Right lobe of liver (tissue), 6 donors: Measurements from ENCODE around the gene VAC14. TPM values are rescaled to one million over a fixed set of nuclear protein-coding genes. Genes with fewer than 3 reads are reported as not detected.
A peak's percentile ranks its signal among the peaks of the same experiment; 100 is the strongest.

ENCODE experiments used
- ATAC-seq, 4 donors: fragments of 200-7000 bp; cut with Tn5 transposase; one replicate each; pipeline ENCODE4 v1.9.1; 2020; ENCODE audit warnings: mild to moderate bottlenecking in 4 of 4, moderate library complexity in 4 of 4
- DNase-seq, 3 donors: peaks; one replicate each; pipeline ENCODE4 v3.0.0-alpha.2; 2020
- H3K27ac ChIP-seq, 3 donors: fragments of 200-600 bp; one replicate each; pipeline ENCODE4 v1.8.0; 2022
- H3K27me3 ChIP-seq, 2 donors: fragments of 200-600 bp; one replicate each; pipeline ENCODE4 v1.8.0; 2022
- H3K36me3 ChIP-seq, 4 donors: fragments of 200-600 bp; sonication (generic) in 1 of 4; one replicate each; pipeline versions ENCODE4 v1.5.1 to v1.8.0; 2017 to 2022; ENCODE audit warnings: control low read depth in 1 of 4
- H3K4me1 ChIP-seq, 4 donors: fragments of 200-600 bp; sonication (generic) in 1 of 4; one replicate each; pipeline versions ENCODE4 v1.5.1 to v1.8.0; 2017 to 2022; ENCODE audit warnings: control low read depth in 1 of 4
- H3K4me3 ChIP-seq, 3 donors: fragments of 200-600 bp; one replicate each; pipeline ENCODE4 v1.8.0; 2022
- H3K9me3 ChIP-seq, 4 donors: fragments of 200-600 bp; sonication (generic) in 1 of 4; one replicate each; pipeline versions ENCODE4 v1.5.1 to v1.8.0; 2017 to 2022; ENCODE audit warnings: control low read depth in 1 of 4
- POLR2A ChIP-seq: fragments of 450-650 bp; IDR thresholded peaks from one replicate; pipeline ENCODE4 v1.6.1; 2017; ENCODE audit warnings: antibody characterized with exemption, mild to moderate bottlenecking
- WGBS: methylation state at CpG from one replicate; pipeline ENCODE4 v1.1.6; 2018; ENCODE audit warnings: low coverage, low lambda C conversion rate; ENCODE audit not compliant: insufficient coverage; ENCODE audit errors: missing lambda C conversion rate; 5-methylcytosine and 5-hydroxymethylcytosine counted together
- intact Hi-C, 2 donors: fragments of 100-400 bp; cut with DNase I; formaldehyde crosslinking; loops; one replicate each; pipeline versions ENCODE4 v1.11.2 to v1.14.1; 2022
- total RNA-seq, 6 experiments: library from RNA; depleted of rRNA in 2 of 6; stranded (reverse); fragments of >200 nt in 2 of 6; fragmentation: NEBNext Ultra II Directional in 3 of 6; extraction: Animal tissue kit (Norgen Biotek cat#: 25700) in 3 of 6; gene quantifications; one replicate each; pipeline versions ENCODE4 v1.1.0 to v1.2.4, GENCODE V29; 2016 to 2023
- TF ChIP-seq, protein P1 (sequence below), 4 donors: fragments of 200-600 bp in 3 of 4; fragments of 450-650 bp in 1 of 4; IDR thresholded peaks; one replicate each; pipeline versions ENCODE4 v1.5.1 to v1.8.0; 2016 to 2022; ENCODE audit warnings: antibody characterized with exemption in 4 of 4, mild to moderate bottlenecking in 2 of 4
- donor health status: DM: no; HTN: yes; CAD: no.
- donor health status: DM: no; HTN: no; CAD: no.
- donor health status: DM: no; HTN: no; CAD: no.
- donor health status: DM: no; HTN: yes; CAD: no.
- donor health status: DM: no; HTN: yes; CAD: no.

The VAC14 gene
- total RNA-seq, 6 experiments from 2014 or later, result 14.3 to 40.2 (median 23.4) TPM

DNA sequence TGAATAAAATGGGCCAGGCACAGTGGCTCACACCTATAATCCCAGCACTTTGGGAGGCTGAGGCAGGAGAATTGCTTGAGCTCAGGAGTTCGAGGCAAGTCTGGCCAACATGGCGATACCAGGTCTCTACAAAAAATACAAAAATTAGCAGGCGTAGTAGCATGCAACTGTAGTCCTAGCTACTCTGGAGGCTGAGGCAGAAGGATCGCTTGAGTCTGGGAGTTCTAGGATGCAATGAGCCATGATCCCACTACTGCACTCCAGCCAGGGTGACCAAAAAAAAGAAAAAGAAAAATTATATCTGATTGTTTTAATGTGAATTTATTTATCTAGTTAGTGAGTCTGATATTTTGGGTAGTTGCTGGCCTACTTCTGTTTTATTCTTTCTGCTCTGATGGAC, 147.6 kb downstream of the VAC14 start:
- TF ChIP-seq, protein P1, sequence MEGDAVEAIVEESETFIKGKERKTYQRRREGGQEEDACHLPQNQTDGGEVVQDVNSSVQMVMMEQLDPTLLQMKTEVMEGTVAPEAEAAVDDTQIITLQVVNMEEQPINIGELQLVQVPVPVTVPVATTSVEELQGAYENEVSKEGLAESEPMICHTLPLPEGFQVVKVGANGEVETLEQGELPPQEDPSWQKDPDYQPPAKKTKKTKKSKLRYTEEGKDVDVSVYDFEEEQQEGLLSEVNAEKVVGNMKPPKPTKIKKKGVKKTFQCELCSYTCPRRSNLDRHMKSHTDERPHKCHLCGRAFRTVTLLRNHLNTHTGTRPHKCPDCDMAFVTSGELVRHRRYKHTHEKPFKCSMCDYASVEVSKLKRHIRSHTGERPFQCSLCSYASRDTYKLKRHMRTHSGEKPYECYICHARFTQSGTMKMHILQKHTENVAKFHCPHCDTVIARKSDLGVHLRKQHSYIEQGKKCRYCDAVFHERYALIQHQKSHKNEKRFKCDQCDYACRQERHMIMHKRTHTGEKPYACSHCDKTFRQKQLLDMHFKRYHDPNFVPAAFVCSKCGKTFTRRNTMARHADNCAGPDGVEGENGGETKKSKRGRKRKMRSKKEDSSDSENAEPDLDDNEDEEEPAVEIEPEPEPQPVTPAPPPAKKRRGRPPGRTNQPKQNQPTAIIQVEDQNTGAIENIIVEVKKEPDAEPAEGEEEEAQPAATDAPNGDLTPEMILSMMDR (IDR thresholded peaks at IDR 0.05), result no peak
- TF ChIP-seq POLR2A, result no peak
- no peaks in the 10 kb centered on the region for H3K27me3 ChIP-seq
- ATAC-seq, result no peak
- H3K36me3 ChIP-seq, result no peaks in the 10 kb centered on the region
- H3K4me3 ChIP-seq, result no peak overlapping the region
- H3K9me3 ChIP-seq, result no peaks in the 10 kb centered on the region
- intact Hi-C loops, result loop anchor here in 1 of 2 donors (5.0 kb wide), 1 partner anchor 126 kb away; no protein-coding TSS in a partner anchor
- WGBS, result 54% methylated on average over 2 of the region's 4 CpGs
- no peak overlapping the region for H3K27ac ChIP-seq
- DNase-seq, result no peak
- peaks cover 0 to 4% (median under 1%) of the 10 kb centered on the region in 4 donors for H3K4me1 ChIP-seq

DNA sequence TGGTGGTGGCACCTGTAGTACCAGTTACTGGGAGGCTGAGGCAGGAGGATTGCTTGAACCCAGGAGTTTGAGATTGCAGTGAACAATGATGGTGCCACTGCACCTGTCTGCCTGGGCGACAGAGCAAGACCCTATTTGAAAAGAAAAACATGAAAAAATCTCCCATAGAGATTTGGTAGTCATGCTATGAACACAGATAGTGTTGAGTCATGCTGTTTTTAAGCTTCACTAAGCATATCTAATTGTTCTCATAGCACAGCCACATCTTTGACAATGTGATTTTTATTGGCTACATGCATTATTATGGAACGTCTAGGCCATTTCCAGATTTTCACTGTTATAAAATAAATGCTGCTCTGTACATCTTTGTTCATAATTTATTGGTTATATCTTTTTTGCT, 148.6 kb downstream of the VAC14 start:
- DNase-seq, result peak in 1 of 3 donors; percentile 6
- H3K9me3 ChIP-seq, result no peaks in the 10 kb centered on the region
- intact Hi-C loops, result loop anchor here in 1 of 2 donors (5.0 kb wide), 1 partner anchor 125 kb away; no protein-coding TSS in a partner anchor
- no peak for TF ChIP-seq POLR2A
- TF ChIP-seq, protein P1 (IDR thresholded peaks at IDR 0.05), result no peak
- WGBS, result 67% methylated on average over 2 of the region's 2 CpGs
- H3K4me1 ChIP-seq, result peaks cover 0 to 4% (median under 1%) of the 10 kb centered on the region in 4 donors
- H3K36me3 ChIP-seq, result no peaks in the 10 kb centered on the region
- no peak overlapping the region for H3K4me3 ChIP-seq
- H3K27me3 ChIP-seq, result no peaks in the 10 kb centered on the region
- H3K27ac ChIP-seq, result no peak overlapping the region
- no peak for ATAC-seq

DNA sequence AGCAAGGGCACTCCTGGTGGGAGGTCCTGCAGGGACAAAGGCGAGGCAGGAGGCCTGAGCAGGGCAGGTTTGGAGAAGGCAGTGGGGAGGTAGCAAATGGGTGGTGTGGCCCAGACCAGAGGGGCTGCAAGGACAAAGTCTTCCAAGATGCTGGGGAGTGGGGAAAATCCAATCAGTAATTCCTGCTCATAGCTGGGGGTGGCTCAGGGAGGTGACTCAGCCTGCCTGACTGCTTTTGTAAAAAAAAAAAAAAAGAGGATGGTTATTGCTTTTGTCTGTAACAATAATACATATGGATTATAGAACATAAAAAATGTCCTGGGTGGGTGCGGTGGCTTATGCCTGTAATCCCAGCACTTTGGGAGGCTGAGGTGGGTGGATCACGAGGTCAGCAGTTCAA, 149.4 kb downstream of the VAC14 start:
- Histone ChIP-seq H3K4me3 (no peak overlapping the region), H3K27ac (no peak overlapping the region), H3K4me1 (peaks cover 0 to 4% (median under 1%) of the 10 kb centered on the region in 4 donors), H3K36me3 (no peaks in the 10 kb centered on the region), H3K9me3 (no peaks in the 10 kb centered on the region), H3K27me3 (no peaks in the 10 kb centered on the region)
- TF ChIP-seq POLR2A, result no peak
- TF ChIP-seq, protein P1 (IDR thresholded peaks at IDR 0.05), result no peak
- ATAC-seq (no peak), DNase-seq (peak in 1 of 3 donors; percentile 23)
- intact Hi-C loops, result loop anchor here in 1 of 2 donors (5.0 kb wide), 1 partner anchor 124 kb away; no protein-coding TSS in a partner anchor
- 69% methylated on average over 3 of the region's 3 CpGs for WGBS

DNA sequence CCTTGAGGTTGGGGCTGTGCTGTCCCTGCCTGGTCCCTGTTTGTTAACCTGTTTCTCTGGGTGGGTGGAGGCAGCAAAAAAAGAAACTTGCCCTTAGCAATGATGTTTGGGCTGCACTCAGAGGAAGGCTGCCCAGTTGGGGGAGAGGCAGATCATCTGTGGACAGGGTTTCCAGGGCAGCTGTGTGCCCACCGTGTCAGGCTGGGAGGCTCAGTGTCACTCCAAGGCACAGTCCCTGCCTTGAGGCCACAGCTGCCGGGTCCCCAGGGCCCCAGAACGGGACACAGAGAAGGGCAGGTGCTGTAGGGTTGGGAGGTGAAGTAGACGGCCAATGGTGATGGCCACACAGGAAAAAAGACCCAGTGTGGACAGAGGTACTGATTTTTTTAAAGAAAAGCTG, 150.7 kb downstream of the VAC14 start:
- DNase-seq (peak in 1 of 3 donors; percentile 26), ATAC-seq (no peak)
- intact Hi-C loops, result loop anchor here in 1 of 2 donors (5.0 kb wide), 1 partner anchor 123 kb away; no protein-coding TSS in a partner anchor
- no peak overlapping the region for H3K27ac ChIP-seq
- peaks cover 0 to 4% (median under 1%) of the 10 kb centered on the region in 4 donors for H3K4me1 ChIP-seq
- no peaks in the 10 kb centered on the region for H3K27me3 ChIP-seq
- no peaks in the 10 kb centered on the region for H3K36me3 ChIP-seq
- TF ChIP-seq, protein P1 (IDR thresholded peaks at IDR 0.05), result no peak
- no peak for TF ChIP-seq POLR2A
- H3K9me3 ChIP-seq, result no peaks in the 10 kb centered on the region
- WGBS, result 43% methylated on average over 3 of the region's 4 CpGs
- H3K4me3 ChIP-seq, result no peak overlapping the region
